Mesenchymal stem cell (in vitro differentiated cells and primary cell): Measurements from ENCODE around the gene CFAP58.

ENCODE experiments used
- DNase-seq: peaks from one replicate; pipeline ENCODE4 v3.0.0-alpha.2; 2013
- H2AFZ ChIP-seq: one replicate; pipeline ENCODE4 v1.6.1; 2013; ENCODE audit warnings: low read depth, mild to moderate bottlenecking, control low read depth, inconsistent platforms, low read length, moderate library complexity
- H2AK5ac ChIP-seq: 2 replicates; pipeline ENCODE4 v1.6.1; 2013; ENCODE audit warnings: low read length, moderate library complexity, mild to moderate bottlenecking, inconsistent platforms; ENCODE audit not compliant: severe bottlenecking
- H2BK120ac ChIP-seq: one replicate; pipeline ENCODE4 v1.6.1; 2013; ENCODE audit warnings: low read depth, mild to moderate bottlenecking, inconsistent platforms, low read length, moderate library complexity
- H2BK12ac ChIP-seq, 2 experiments: one replicate each; pipeline ENCODE4 v1.6.1; 2013; ENCODE audit warnings: inconsistent platforms in 2 of 2, low read length in 2 of 2, mild to moderate bottlenecking in 2 of 2, moderate library complexity in 2 of 2, control low read depth in 1 of 2
- H2BK15ac ChIP-seq: one replicate; pipeline ENCODE4 v1.6.1; 2013; ENCODE audit warnings: mild to moderate bottlenecking, low read depth, inconsistent platforms; ENCODE audit not compliant: poor library complexity, severe bottlenecking
- H2BK5ac ChIP-seq: 2 replicates; pipeline ENCODE4 v1.6.1; 2013; ENCODE audit warnings: low read depth, mild to moderate bottlenecking, low read length, control low read depth, inconsistent platforms; ENCODE audit not compliant: poor library complexity, severe bottlenecking
- H3K14ac ChIP-seq, 2 experiments: one replicate each; pipeline ENCODE4 v1.6.1; 2013; ENCODE audit warnings: inconsistent platforms in 2 of 2, low read length in 2 of 2, control low read depth in 1 of 2, mild to moderate bottlenecking in 1 of 2, moderate library complexity in 1 of 2
- H3K18ac ChIP-seq, 2 experiments: one replicate each; pipeline ENCODE4 v1.6.1; 2013; ENCODE audit warnings: inconsistent platforms in 2 of 2, low read length in 2 of 2, control low read depth in 1 of 2, low read depth in 1 of 2, mild to moderate bottlenecking in 1 of 2
- H3K23ac ChIP-seq, 2 experiments: one replicate each; pipeline ENCODE4 v1.6.1; 2013; ENCODE audit warnings: inconsistent platforms in 2 of 2, low read length in 2 of 2, mild to moderate bottlenecking in 2 of 2, moderate library complexity in 2 of 2, control low read depth in 1 of 2
- H3K27ac ChIP-seq: 2 replicates; pipeline ENCODE4 v1.5.1; 2013; ENCODE audit warnings: mild to moderate bottlenecking, moderate library complexity, low read length, control low read depth, inconsistent platforms; ENCODE audit not compliant: poor library complexity, severe bottlenecking
- H3K27me3 ChIP-seq, 2 experiments: 2 replicates each; pipeline versions ENCODE4 v1.6.1 to v1.7.0; 2013; ENCODE audit warnings: low read length in 2 of 2, mild to moderate bottlenecking in 2 of 2, moderate library complexity in 2 of 2, control low read depth in 1 of 2, inconsistent platforms in 1 of 2; ENCODE audit not compliant: control insufficient read depth in 1 of 2, insufficient read depth in 1 of 2
- H3K36me3 ChIP-seq, 2 experiments: 2 replicates each; pipeline versions ENCODE4 v1.6.1 to v1.7.0; 2013; ENCODE audit warnings: low read length in 2 of 2, control low read depth in 1 of 2, inconsistent platforms in 1 of 2, low read depth in 1 of 2, mild to moderate bottlenecking in 1 of 2; ENCODE audit not compliant: insufficient read depth in 2 of 2, control insufficient read depth in 1 of 2
- H3K4ac ChIP-seq, 2 experiments: one replicate each; pipeline ENCODE4 v1.6.1; 2013; ENCODE audit warnings: inconsistent platforms in 2 of 2, low read length in 2 of 2, mild to moderate bottlenecking in 2 of 2, moderate library complexity in 2 of 2, control low read depth in 1 of 2, low read depth in 1 of 2
- H3K4me1 ChIP-seq: 2 replicates; pipeline ENCODE4 v1.6.1; 2013; ENCODE audit warnings: low read depth, low read length, control low read depth; ENCODE audit not compliant: control insufficient read depth, insufficient read depth
- H3K4me2 ChIP-seq: 2 replicates; pipeline ENCODE4 v1.6.1; 2013; ENCODE audit warnings: low read length, mild to moderate bottlenecking, inconsistent platforms; ENCODE audit not compliant: poor library complexity, severe bottlenecking
- H3K4me3 ChIP-seq, 2 experiments: 2 replicates each; pipeline versions ENCODE4 v1.5.1 to v1.7.0; 2013; ENCODE audit warnings: low read length in 2 of 2, mild to moderate bottlenecking in 2 of 2, control low read depth in 1 of 2, low read depth in 1 of 2; ENCODE audit not compliant: insufficient read depth in 1 of 2
- H3K79me1 ChIP-seq: replicated peaks from 2 replicates; pipeline ENCODE4 v1.6.1; 2013; ENCODE audit warnings: mild to moderate bottlenecking, control low read depth, low read length, inconsistent platforms; ENCODE audit not compliant: poor library complexity, severe bottlenecking
- H3K9ac ChIP-seq: 2 replicates; pipeline ENCODE4 v1.7.0; 2013; ENCODE audit warnings: mild to moderate bottlenecking, low read length, moderate library complexity
- H3K9me3 ChIP-seq: 2 replicates; pipeline ENCODE4 v1.7.0; 2013; ENCODE audit warnings: mild to moderate bottlenecking, low read length; ENCODE audit not compliant: control insufficient read depth
- H4K8ac ChIP-seq: one replicate; pipeline ENCODE4 v1.6.1; 2013; ENCODE audit warnings: inconsistent platforms, mild to moderate bottlenecking, low read length, moderate library complexity
- H4K91ac ChIP-seq: one replicate; pipeline ENCODE4 v1.6.1; 2013; ENCODE audit warnings: mild to moderate bottlenecking, low read length, inconsistent platforms
- WGBS: methylation state at CpG from one replicate; pipeline ENCODE4 v1.1.7; 2013; ENCODE audit warnings: mixed read lengths; 5-methylcytosine and 5-hydroxymethylcytosine counted together

Gene CFAP58

GRCh38 chr10:104342941-104343411 is 10.7 kb upstream of the CFAP58 start:
- Histone ChIP-seq H2BK15ac (no peak overlapping the region), H2BK5ac (no peak overlapping the region), H3K79me1 (no peaks in the 10 kb centered on the region), H3K27ac (no peak overlapping the region), H3K27me3 (no peaks in the 10 kb centered on the region), H3K4ac (no peak overlapping the region), H4K91ac (no peak overlapping the region), H2BK120ac (no peak overlapping the region), H3K18ac (no peak overlapping the region), H2AFZ (no peak overlapping the region), H3K9ac (peak overlapping the region; percentile 30), H2BK12ac (no peak overlapping the region), H3K23ac (no peak overlapping the region), H3K4me2 (no peak overlapping the region), H4K8ac (no peak overlapping the region), H3K9me3 (no peaks in the 10 kb centered on the region), H3K36me3 (no peaks in the 10 kb centered on the region), H3K4me3 (no peak overlapping the region), H3K14ac (no peak overlapping the region), H3K4me1 (peaks cover 5% of the 10 kb centered on the region), H2AK5ac (no peak overlapping the region)
- DNase-seq = peak; percentile 56
- WGBS = 27% methylated on average over 3 of the region's 3 CpGs

- no peak for DNase-seq
- no peak overlapping the region for H3K9ac ChIP-seq
- no peaks in the 10 kb centered on the region for H3K27me3 ChIP-seq
- no peak overlapping the region for H2BK5ac ChIP-seq
- no peak overlapping the region for H4K8ac ChIP-seq
- no peak overlapping the region for H3K4me2 ChIP-seq
- no peak overlapping the region for H2AK5ac ChIP-seq
- H2AFZ ChIP-seq = no peak overlapping the region
- H2BK12ac ChIP-seq = no peak overlapping the region
- no peak overlapping the region for H2BK120ac ChIP-seq
- no peak overlapping the region for H3K4ac ChIP-seq
- H3K14ac ChIP-seq = no peak overlapping the region
- H3K4me3 ChIP-seq = no peak overlapping the region
- no CpG with 5 or more reads among the region's 1 CpG for WGBS
- no peaks in the 10 kb centered on the region for H3K79me1 ChIP-seq
- H3K9me3 ChIP-seq = no peaks in the 10 kb centered on the region
- no peak overlapping the region for H3K23ac ChIP-seq
- no peak overlapping the region for H3K27ac ChIP-seq
- no peak overlapping the region for H4K91ac ChIP-seq
- peaks cover 2% of the 10 kb centered on the region for H3K4me1 ChIP-seq
- no peak overlapping the region for H3K18ac ChIP-seq
- H2BK15ac ChIP-seq = no peak overlapping the region
- no peaks in the 10 kb centered on the region for H3K36me3 ChIP-seq
Measured at GRCh38 chr10:104344219-104344618, 9.4 kb upstream of the CFAP58 start.

DNA sequence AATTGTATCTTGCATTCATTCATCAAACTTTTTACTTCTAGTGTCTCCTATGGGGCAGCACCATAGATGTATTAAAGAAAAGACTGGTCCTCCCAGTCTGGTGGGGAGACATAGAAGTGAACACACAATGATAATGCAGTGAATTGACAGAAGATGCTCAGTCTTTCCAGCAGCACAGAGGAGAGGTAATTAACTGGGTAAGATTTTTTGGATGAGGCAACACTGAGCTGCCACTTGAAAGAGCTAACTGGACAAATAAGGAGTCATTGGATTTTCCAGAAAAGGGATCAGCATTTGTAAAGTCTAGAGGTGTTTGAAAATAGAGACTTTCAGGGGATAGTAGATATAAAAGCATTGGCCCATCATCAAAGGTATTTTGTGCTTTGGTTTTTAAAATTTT is 8.1 kb upstream of the CFAP58 start:
- H3K4me1 ChIP-seq = no peaks in the 10 kb centered on the region
- H4K91ac ChIP-seq = no peak overlapping the region
- DNase-seq = no peak
- H3K79me1 ChIP-seq = no peaks in the 10 kb centered on the region
- H3K9me3 ChIP-seq = no peaks in the 10 kb centered on the region
- H3K27me3 ChIP-seq = no peaks in the 10 kb centered on the region
- H3K9ac ChIP-seq = no peak overlapping the region
- no peak overlapping the region for H2BK120ac ChIP-seq
- H3K23ac ChIP-seq = no peak overlapping the region
- no peak overlapping the region for H3K4me2 ChIP-seq
- H3K4me3 ChIP-seq = no peak overlapping the region
- H3K36me3 ChIP-seq = no peaks in the 10 kb centered on the region
- H2AFZ ChIP-seq = no peak overlapping the region
- no peak overlapping the region for H3K27ac ChIP-seq
- no peak overlapping the region for H3K14ac ChIP-seq
- H3K18ac ChIP-seq = no peak overlapping the region
- H2BK12ac ChIP-seq = no peak overlapping the region
- no peak overlapping the region for H4K8ac ChIP-seq
- H2BK15ac ChIP-seq = no peak overlapping the region
- no peak overlapping the region for H2BK5ac ChIP-seq
- no peak overlapping the region for H2AK5ac ChIP-seq
- no peak overlapping the region for H3K4ac ChIP-seq

- H3K27ac ChIP-seq = no peak overlapping the region
- H3K18ac ChIP-seq = no peak overlapping the region
- no peak overlapping the region for H3K4ac ChIP-seq
- H3K9ac ChIP-seq = no peak overlapping the region
- H3K4me1 ChIP-seq = no peaks in the 10 kb centered on the region
- no peaks in the 10 kb centered on the region for H3K9me3 ChIP-seq
- 94% methylated on average over 2 of the region's 4 CpGs for WGBS
- no peak overlapping the region for H3K4me2 ChIP-seq
- no peak overlapping the region for H2BK120ac ChIP-seq
- H4K8ac ChIP-seq = no peak overlapping the region
- no peak overlapping the region for H3K4me3 ChIP-seq
- H2BK5ac ChIP-seq = no peak overlapping the region
- H4K91ac ChIP-seq = no peak overlapping the region
- H2BK15ac ChIP-seq = no peak overlapping the region
- no peaks in the 10 kb centered on the region for H3K36me3 ChIP-seq
- DNase-seq = no peak
- no peak overlapping the region for H2AK5ac ChIP-seq
- H3K27me3 ChIP-seq = no peaks in the 10 kb centered on the region
- no peak overlapping the region for H3K14ac ChIP-seq
- H2BK12ac ChIP-seq = no peak overlapping the region
- no peak overlapping the region for H2AFZ ChIP-seq
- no peak overlapping the region for H3K23ac ChIP-seq
- no peaks in the 10 kb centered on the region for H3K79me1 ChIP-seq
Measured at GRCh38 chr10:104345941-104346340, 7.7 kb upstream of the CFAP58 start.
